HL-60 (cell line): ENCODE data around the gene PTPRF.

Experiments
- CTCF ChIP-seq: IDR thresholded peaks from one replicate; pipeline ENCODE4 v1.5.1; 2011; ENCODE audit warnings: low read length, control low read depth, inconsistent platforms; ENCODE audit not compliant: insufficient read depth
- GABPA ChIP-seq: IDR thresholded peaks from 2 replicates; pipeline ENCODE4 v1.6.1; 2012; ENCODE audit warnings: low read depth
- POLR2AphosphoS5 ChIP-seq: IDR thresholded peaks from 2 replicates; pipeline ENCODE4 v1.6.1; 2012; ENCODE audit warnings: low read depth
- REST ChIP-seq: IDR thresholded peaks from 2 replicates; pipeline ENCODE4 v1.6.1; 2012; ENCODE audit warnings: low read depth; ENCODE audit not compliant: insufficient replicate concordance
- SPI1 ChIP-seq: IDR thresholded peaks from 2 replicates; pipeline ENCODE4 v1.6.1; 2012; ENCODE audit warnings: low read depth, mild to moderate bottlenecking, borderline replicate concordance

GRCh38 chr1:43648221-43648847, 117.7 kb downstream of the PTPRF start:
- TF ChIP-seq CTCF (no peak), GABPA (no peak), POLR2AphosphoS5 (no peak), SPI1 (no peak), REST (no peak)
